Caki2 (cell line): Measurements from ENCODE around the gene FLT1. TPM values are rescaled to one million over a fixed set of nuclear protein-coding genes. Genes with fewer than 3 reads are reported as not detected.

ENCODE experiments used
- DNase-seq: peaks from one replicate; pipeline ENCODE4 v3.0.0-alpha.2; 2015; ENCODE audit warnings: low read depth
- in situ Hi-C: cut with HindIII; loops from 2 replicates; pipeline ENCODE4 v1.10.0; 2016; ENCODE audit warnings: low sequenced_read_pairs, low pct_unique_long_range_greater_than_20kb, mixed read lengths
- total RNA-seq: library from RNA; depleted of rRNA; stranded (reverse); fragments of >200 nt; shearing (Covaris generic); gene quantifications from 2 replicates; pipeline ENCODE4 v1.2.3, GENCODE V29; 2014; ENCODE audit warnings: low replicate concordance; rRNA removed

Gene FLT1, protein sequence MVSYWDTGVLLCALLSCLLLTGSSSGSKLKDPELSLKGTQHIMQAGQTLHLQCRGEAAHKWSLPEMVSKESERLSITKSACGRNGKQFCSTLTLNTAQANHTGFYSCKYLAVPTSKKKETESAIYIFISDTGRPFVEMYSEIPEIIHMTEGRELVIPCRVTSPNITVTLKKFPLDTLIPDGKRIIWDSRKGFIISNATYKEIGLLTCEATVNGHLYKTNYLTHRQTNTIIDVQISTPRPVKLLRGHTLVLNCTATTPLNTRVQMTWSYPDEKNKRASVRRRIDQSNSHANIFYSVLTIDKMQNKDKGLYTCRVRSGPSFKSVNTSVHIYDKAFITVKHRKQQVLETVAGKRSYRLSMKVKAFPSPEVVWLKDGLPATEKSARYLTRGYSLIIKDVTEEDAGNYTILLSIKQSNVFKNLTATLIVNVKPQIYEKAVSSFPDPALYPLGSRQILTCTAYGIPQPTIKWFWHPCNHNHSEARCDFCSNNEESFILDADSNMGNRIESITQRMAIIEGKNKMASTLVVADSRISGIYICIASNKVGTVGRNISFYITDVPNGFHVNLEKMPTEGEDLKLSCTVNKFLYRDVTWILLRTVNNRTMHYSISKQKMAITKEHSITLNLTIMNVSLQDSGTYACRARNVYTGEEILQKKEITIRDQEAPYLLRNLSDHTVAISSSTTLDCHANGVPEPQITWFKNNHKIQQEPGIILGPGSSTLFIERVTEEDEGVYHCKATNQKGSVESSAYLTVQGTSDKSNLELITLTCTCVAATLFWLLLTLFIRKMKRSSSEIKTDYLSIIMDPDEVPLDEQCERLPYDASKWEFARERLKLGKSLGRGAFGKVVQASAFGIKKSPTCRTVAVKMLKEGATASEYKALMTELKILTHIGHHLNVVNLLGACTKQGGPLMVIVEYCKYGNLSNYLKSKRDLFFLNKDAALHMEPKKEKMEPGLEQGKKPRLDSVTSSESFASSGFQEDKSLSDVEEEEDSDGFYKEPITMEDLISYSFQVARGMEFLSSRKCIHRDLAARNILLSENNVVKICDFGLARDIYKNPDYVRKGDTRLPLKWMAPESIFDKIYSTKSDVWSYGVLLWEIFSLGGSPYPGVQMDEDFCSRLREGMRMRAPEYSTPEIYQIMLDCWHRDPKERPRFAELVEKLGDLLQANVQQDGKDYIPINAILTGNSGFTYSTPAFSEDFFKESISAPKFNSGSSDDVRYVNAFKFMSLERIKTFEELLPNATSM (N-terminal part only)
- total RNA-seq, result not detected in 2 replicates

DNA sequence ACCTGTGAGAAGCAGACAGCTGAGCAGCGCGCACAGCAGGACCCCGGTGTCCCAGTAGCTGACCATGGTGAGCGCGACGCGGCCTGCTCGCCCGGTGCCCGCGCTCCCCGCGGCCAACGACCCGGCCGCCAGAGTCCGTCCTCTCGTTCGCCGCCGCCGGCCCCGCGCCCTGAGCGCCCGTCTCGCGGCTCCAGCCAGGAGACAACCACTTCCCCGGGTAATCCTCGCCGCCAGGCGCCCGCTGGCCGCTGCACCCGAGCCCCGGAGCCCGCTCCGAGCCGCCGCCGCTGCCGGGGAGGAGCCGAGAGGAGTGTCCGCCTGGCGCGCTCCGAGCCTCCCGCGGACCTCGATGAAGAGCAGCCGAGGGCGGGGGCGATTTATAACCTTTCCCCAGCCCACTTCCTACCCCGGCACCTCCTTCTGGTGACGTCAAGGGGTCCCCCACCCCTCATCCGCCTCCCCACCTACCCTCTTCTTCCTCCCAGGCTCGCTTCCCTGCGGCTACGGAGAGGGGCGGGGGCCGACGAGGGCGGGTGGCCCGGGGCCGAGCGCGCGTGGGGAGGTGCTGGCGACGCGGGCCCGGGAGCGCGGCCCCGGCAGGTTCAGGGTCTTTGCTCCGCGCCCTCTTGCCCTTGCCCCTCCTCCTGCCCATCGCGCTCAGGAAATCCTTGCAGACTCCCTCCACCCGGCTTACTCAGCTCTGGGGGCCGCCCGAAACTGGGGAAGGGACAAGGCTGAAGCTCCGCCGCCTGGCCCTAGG, at the start of gene FLT1:
TSS of gene FLT1 (minus strand) at position 351 of the 760 bp plus-strand sequence. CDS start at position 66, 285 bp downstream.
- in situ Hi-C loops, result no loop called here
- DNase-seq, result no peak

DNA sequence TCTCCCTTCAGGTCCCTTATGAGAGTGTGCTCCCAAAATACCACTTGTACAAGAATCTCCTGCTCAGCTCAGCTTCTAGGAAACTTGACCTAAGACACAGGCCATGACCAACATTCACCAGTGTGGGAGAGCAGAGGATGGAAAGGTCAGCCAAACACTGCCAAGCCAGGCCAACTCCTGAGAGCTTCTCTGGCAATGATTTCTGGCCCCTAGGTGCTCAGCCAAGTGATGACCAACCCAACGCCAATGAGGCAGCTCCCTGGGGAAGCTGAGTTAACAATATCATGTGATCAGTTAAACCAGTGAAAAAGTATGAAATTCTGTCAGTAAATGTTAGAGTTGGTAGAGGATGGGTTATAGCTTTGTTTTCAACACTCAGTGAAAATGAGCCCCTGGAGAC, 49.1 kb upstream of the FLT1 start:
- in situ Hi-C loops, result no loop called here

DNA sequence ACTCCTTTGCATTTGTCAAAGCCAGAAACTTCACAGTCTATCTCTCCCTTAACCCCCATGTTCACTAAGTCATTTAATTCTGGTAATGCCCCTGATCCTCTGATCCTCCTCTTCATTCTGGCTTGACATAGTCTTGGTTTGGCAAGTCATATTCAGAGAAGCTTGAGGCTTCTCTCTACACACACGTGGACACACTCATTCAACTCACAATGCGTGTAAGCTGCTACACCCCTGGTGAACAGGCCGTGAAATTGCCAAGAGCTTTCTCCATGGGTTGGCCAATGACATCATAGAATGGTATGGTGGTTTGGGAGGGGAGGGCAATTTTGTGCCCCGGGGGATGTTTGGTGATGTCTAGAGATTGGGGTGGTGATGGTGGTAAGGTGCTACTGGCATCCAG, 47.9 kb upstream of the FLT1 start:
- DNase-seq, result no peak
- in situ Hi-C loops, result no loop called here

More for the DNA sequence above, 49.1 kb upstream of the FLT1 start:
- no peak for DNase-seq

DNA sequence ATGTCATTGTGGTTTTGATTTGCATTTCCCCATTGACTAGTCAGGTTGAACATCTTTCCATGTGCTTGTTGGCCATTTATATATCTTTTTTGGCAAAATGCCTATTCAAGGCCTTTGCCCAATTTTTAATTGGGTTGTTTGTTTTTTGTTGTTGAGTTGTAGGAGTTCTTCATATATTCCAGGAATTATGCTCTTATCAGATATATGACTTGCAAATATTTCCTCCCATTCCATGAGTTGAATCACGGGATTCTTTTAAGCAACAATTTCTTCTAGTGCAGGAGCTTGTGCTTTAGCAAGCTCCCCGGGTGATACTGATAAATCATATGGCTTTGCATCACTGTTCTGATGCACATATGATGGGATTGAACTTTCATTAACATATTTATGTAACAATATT, 47.0 kb upstream of the FLT1 start:
- in situ Hi-C loops, result no loop called here
- DNase-seq, result no peak

- no peak for DNase-seq
- in situ Hi-C loops, result no loop called here
Observed at GRCh38 chr13:28540612-28541011, 45.7 kb upstream of the FLT1 start.

DNA sequence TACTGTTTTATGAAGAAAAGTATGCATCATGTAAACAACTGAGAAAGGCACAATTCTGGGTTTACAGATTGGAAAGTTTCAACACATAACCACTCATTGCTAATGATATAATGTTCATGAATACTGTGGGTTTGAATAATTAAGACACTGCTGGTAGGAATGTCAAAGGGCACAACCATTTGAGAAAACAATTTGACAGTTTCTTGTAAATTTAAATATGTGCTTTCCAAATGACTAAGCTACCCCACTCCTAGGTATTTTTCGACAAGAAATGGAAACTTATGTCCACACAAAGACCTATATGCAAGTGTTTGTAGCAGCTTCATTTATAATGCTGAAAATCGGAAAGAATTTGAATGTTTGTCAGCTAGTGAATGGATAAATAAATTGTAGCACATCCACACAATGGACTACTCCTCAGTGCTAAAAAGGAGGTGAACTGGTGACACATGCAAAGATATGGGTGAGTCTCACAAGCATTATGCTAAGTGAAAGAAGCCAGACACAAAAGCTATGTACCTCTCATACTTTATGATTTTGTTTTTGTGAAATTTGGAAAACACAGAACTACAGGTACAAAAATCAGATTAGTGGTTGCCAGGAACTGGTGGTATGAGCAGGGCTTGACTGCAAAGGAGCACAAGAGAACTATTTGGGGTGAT, 44.8 kb upstream of the FLT1 start:
- in situ Hi-C loops, result no loop called here
- DNase-seq, result no peak

- DNase-seq, result no peak
- in situ Hi-C loops, result no loop called here
Observed at GRCh38 chr13:28538932-28539331, 44.0 kb upstream of the FLT1 start.

DNA sequence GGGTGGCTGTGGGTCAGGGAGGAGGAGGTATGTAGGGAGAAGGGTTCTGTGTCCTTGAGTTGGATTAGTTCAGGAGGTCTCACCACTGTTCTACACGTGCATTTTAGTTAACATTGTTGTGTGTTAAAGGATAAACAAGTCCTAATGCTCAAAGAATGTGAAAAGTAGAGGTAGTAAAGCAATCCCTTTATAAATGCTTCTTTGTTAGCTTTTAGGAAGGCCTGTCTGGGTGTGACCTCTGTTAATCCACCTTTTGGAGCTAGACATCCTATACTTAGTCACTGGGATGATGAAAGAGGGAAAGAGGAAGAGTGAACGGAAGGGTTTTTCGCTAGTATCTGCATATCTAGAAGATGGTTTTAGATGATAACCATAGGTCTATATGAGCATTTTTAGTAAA, 42.2 kb upstream of the FLT1 start:
- in situ Hi-C loops, result no loop called here
- no peak for DNase-seq

DNA sequence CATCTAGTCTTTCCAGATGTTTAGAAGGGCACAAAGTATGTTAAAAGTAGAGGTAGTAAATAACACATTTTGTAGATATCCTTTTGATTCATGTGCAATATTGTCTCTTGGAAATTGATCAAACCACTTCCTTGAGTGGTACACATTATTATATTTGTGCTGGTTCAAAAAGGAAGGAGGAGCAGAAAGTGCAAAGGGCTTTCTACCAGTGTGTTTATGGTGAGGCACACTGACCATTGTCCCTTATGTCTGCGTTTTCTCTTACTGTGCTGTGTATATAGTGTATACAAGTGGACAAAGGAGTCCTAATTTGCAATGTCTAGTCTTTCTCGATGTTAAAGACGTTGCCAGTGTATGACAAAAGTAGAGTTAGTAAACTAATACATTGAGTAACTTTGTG, 41.4 kb upstream of the FLT1 start:
- in situ Hi-C loops, result no loop called here
- DNase-seq, result no peak

DNA sequence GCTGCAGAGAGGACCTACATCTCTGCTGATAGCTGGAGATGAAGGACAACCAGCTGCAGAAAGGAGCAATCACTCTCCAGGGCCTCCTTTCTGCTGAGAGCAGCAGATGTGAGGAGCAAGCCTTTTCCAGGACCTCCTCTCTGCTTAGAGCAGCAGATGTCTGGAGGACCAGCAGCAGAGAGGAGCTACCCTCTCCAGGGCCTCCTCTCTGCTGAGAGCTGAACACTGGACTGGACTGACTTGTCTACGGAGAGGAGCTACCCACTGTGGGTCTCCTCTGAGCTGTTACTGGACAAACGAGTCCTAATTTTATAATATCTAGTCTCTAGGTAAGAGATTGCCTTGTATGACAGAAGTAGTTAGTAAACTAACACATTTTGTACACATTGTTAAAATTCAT, 40.8 kb upstream of the FLT1 start:
- no peak for DNase-seq
- in situ Hi-C loops, result no loop called here

GRCh38 chr13:28534801-28535200, 39.9 kb upstream of the FLT1 start:
- in situ Hi-C loops, result no loop called here
- DNase-seq, result no peak

GRCh38 chr13:28534210-28534609, 39.3 kb upstream of the FLT1 start:
- DNase-seq, result no peak
- in situ Hi-C loops, result no loop called here

GRCh38 chr13:28533441-28534166, 38.7 kb upstream of the FLT1 start:
- in situ Hi-C loops, result no loop called here
- no peak for DNase-seq

DNA sequence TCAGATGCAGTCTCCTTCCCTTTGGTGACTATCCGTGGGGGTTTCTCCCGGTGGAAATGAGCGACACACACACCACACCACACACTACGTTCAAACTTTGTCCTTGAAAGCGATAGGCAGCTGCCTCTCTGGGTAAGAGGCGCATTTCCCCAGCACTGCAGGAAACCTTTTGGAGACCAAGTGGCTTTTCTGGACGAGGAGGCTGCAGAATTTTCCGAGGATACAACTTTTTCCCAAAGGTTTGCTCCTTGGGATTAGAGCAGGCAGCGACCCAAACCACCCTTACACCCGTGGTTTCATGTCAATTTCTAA, 38.2 kb upstream of the FLT1 start:
- no peak for DNase-seq
- in situ Hi-C loops, result no loop called here

- in situ Hi-C loops, result no loop called here
- DNase-seq, result no peak
Observed at GRCh38 chr13:28532388-28533124, 37.6 kb upstream of the FLT1 start.

DNA sequence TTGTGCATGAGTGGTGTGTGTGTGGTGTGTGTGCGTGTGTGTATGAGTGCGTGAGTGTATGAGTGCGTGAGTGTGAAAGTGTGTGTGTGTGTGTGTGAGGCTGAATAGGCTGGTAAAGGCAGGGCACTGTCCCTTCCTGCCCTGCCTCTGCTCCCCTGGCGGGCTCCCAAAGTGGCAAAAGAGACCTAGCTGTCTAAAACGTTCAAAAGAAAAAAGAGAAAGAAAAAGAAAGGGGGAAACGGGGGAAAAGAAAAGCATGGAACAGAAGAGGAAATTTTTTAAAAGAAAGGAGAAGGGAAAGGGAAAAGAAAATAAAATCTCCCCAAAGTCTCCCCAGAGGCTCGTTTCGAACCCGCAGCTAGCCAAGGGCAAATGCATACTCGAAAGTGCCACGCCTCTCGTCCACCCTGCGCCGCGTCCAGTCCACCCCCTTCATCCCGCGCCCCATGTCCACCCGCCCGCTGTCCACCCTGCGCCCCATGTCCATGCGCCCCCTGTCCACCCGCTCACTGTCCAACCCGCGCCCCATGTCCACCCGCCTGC, 37.0 kb upstream of the FLT1 start:
- DNase-seq, result no peak
- in situ Hi-C loops, result no loop called here
